ENCODE measurements around the gene A4GNT. TPM values are rescaled to one million over a fixed set of nuclear protein-coding genes. Genes with fewer than 3 reads are reported as not detected.
"Not testable (repeated sequence)": the region's sequence is repeated elsewhere in the genome, so short reads cannot be mapped to it uniquely, and the experiment has no call there.

The A4GNT gene
- total RNA-seq, 4 donors from 2014 or later: not detected

DNA sequence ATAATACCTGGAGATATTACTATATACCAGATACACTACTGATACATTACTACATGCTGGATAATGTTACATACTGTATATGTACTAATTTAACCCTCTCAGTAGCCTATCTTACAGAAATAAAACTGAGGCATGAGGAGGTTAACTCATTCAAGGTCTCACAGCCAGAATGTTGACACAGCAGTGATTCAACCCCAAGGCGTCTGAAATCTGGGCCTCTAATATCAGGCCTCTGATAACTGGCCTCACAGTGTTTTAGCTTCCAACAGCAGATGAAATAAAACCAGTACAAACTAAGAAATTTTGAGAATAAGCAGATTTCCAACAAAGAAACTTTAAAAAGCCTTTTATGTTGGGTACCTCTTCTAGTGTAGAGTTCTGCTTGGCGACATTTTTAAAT is 40.2 kb downstream of the A4GNT start:
- Histone ChIP-seq H3K27ac (no peak overlapping the region), H3K27me3 (no peaks in the 10 kb centered on the region), H3K4me1 (no peaks in the 10 kb centered on the region), H3K4me3 (no peak overlapping the region), H3K36me3 (peaks cover 0 to 6% (median 0%) of the 10 kb centered on the region in 3 donors), H3K9me3 (no peaks in the 10 kb centered on the region)
- TF ChIP-seq POLR2A (IDR thresholded peaks at IDR 0.05): no peak
- TF ChIP-seq, protein P1, sequence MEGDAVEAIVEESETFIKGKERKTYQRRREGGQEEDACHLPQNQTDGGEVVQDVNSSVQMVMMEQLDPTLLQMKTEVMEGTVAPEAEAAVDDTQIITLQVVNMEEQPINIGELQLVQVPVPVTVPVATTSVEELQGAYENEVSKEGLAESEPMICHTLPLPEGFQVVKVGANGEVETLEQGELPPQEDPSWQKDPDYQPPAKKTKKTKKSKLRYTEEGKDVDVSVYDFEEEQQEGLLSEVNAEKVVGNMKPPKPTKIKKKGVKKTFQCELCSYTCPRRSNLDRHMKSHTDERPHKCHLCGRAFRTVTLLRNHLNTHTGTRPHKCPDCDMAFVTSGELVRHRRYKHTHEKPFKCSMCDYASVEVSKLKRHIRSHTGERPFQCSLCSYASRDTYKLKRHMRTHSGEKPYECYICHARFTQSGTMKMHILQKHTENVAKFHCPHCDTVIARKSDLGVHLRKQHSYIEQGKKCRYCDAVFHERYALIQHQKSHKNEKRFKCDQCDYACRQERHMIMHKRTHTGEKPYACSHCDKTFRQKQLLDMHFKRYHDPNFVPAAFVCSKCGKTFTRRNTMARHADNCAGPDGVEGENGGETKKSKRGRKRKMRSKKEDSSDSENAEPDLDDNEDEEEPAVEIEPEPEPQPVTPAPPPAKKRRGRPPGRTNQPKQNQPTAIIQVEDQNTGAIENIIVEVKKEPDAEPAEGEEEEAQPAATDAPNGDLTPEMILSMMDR (IDR thresholded peaks at IDR 0.05): no peak
- no peak for DNase-seq

GRCh38 chr3:138089091-138089490 is 43.1 kb downstream of the A4GNT start:
- Histone ChIP-seq H3K27ac (no peak overlapping the region), H3K4me3 (no peak overlapping the region), H3K27me3 (no peaks in the 10 kb centered on the region), H3K36me3 (peaks cover 0 to 8% (median 0%) of the 10 kb centered on the region in 3 donors), H3K4me1 (no peaks in the 10 kb centered on the region), H3K9me3 (no peaks in the 10 kb centered on the region)
- no peak for DNase-seq
- TF ChIP-seq, protein P1 (IDR thresholded peaks at IDR 0.05): no peak
- TF ChIP-seq POLR2A (IDR thresholded peaks at IDR 0.05): no peak

GRCh38 chr3:138085745-138086144 is 46.4 kb downstream of the A4GNT start:
- not testable (repeated sequence) for H3K9me3 ChIP-seq, H3K27me3 ChIP-seq, H3K27ac ChIP-seq, H3K4me1 ChIP-seq, DNase-seq, H3K4me3 ChIP-seq
- H3K36me3 ChIP-seq: peaks cover 0 to 13% (median 0%) of the 10 kb centered on the region in 3 donors

- Histone ChIP-seq H3K4me1 (no peaks in the 10 kb centered on the region), H3K4me3 (no peak overlapping the region), H3K27me3 (no peaks in the 10 kb centered on the region), H3K27ac (no peak overlapping the region), H3K9me3 (no peaks in the 10 kb centered on the region), H3K36me3 (peaks cover 0 to 13% (median 0%) of the 10 kb centered on the region in 3 donors)
- TF ChIP-seq, protein P1 (IDR thresholded peaks at IDR 0.05): no peak
- TF ChIP-seq POLR2A (IDR thresholded peaks at IDR 0.05): no peak
- no peak for DNase-seq
Measured at GRCh38 chr3:138084196-138084595, 48.0 kb downstream of the A4GNT start.

GRCh38 chr3:138082992-138083386 is 49.2 kb downstream of the A4GNT start:
- no peaks in the 10 kb centered on the region for H3K4me1 ChIP-seq
- no peaks in the 10 kb centered on the region for H3K9me3 ChIP-seq
- no peak for DNase-seq
- TF ChIP-seq, protein P1 (IDR thresholded peaks at IDR 0.05): no peak
- TF ChIP-seq POLR2A (IDR thresholded peaks at IDR 0.05): no peak
- no peak overlapping the region for H3K27ac ChIP-seq
- H3K4me3 ChIP-seq: no peak overlapping the region
- no peaks in the 10 kb centered on the region for H3K27me3 ChIP-seq
- H3K36me3 ChIP-seq: peaks cover 0 to 8% (median 0%) of the 10 kb centered on the region in 3 donors

- no peak for DNase-seq
- TF ChIP-seq, protein P1 (IDR thresholded peaks at IDR 0.05): no peak
- no peak for TF ChIP-seq POLR2A (IDR thresholded peaks at IDR 0.05)
- Histone ChIP-seq H3K9me3 (no peaks in the 10 kb centered on the region), H3K27me3 (no peaks in the 10 kb centered on the region), H3K4me1 (no peaks in the 10 kb centered on the region), H3K36me3 (peaks cover 0 to 9% (median 0%) of the 10 kb centered on the region in 3 donors), H3K27ac (no peak overlapping the region), H3K4me3 (no peak overlapping the region)
Measured at GRCh38 chr3:138082085-138082991, 49.9 kb downstream of the A4GNT start.

Data from Peyer's patch (tissue), 4 donors.